ENCODE data around the gene PDZRN4.
"Not testable (repeated sequence)": the region's sequence is repeated elsewhere in the genome, so short reads cannot be mapped to it uniquely, and the experiment has no call there.

PDZRN4 gene

DNA sequence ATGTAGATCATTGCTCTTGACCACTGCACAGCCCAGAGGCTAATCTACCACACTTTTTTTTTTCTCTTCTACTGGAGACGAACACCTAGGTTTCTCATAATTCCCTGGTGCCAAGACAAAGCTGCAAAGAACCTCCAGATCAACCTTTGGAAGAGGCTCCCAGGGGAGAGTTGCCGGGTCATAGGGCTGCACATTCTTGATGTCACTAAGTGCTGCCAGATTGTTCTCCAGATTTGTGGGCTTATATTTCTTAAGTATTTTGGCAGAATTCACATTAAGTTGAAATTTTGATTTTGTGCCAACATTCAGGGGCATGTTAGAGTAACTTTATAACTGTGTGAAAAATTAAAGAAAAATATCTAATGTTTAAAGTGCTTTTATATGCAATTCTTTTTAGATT, 13.5 kb upstream of the PDZRN4 start:
- TF ChIP-seq RARB (CRISPR knock-in tag; IDR thresholded peaks at IDR 0.05) (no peak), GLIS3 (CRISPR knock-in tag; IDR thresholded peaks at IDR 0.05) (no peak), ZNF70 (CRISPR knock-in tag; IDR thresholded peaks at IDR 0.05) (no peak), ISL1 (CRISPR knock-in tag; IDR thresholded peaks at IDR 0.05) (no peak), BACH2 (CRISPR knock-in tag; IDR thresholded peaks at IDR 0.05; ENCODE audit: borderline replicate concordance) (no peak), TOX (CRISPR knock-in tag; IDR thresholded peaks at IDR 0.05; ENCODE audit: borderline replicate concordance) (no peak), ESRRG (CRISPR knock-in tag; IDR thresholded peaks at IDR 0.05) (no peak), SNAI2 (CRISPR knock-in tag; IDR thresholded peaks at IDR 0.05) (no peak), TCF4 (CRISPR knock-in tag; IDR thresholded peaks at IDR 0.05; ENCODE audit: borderline replicate concordance) (no peak)
- TF ChIP-seq, protein P1, sequence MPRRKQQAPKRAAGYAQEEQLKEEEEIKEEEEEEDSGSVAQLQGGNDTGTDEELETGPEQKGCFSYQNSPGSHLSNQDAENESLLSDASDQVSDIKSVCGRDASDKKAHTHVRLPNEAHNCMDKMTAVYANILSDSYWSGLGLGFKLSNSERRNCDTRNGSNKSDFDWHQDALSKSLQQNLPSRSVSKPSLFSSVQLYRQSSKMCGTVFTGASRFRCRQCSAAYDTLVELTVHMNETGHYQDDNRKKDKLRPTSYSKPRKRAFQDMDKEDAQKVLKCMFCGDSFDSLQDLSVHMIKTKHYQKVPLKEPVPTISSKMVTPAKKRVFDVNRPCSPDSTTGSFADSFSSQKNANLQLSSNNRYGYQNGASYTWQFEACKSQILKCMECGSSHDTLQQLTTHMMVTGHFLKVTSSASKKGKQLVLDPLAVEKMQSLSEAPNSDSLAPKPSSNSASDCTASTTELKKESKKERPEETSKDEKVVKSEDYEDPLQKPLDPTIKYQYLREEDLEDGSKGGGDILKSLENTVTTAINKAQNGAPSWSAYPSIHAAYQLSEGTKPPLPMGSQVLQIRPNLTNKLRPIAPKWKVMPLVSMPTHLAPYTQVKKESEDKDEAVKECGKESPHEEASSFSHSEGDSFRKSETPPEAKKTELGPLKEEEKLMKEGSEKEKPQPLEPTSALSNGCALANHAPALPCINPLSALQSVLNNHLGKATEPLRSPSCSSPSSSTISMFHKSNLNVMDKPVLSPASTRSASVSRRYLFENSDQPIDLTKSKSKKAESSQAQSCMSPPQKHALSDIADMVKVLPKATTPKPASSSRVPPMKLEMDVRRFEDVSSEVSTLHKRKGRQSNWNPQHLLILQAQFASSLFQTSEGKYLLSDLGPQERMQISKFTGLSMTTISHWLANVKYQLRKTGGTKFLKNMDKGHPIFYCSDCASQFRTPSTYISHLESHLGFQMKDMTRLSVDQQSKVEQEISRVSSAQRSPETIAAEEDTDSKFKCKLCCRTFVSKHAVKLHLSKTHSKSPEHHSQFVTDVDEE (CRISPR knock-in tag; IDR thresholded peaks at IDR 0.05) = no peak
- TF ChIP-seq, protein P2, sequence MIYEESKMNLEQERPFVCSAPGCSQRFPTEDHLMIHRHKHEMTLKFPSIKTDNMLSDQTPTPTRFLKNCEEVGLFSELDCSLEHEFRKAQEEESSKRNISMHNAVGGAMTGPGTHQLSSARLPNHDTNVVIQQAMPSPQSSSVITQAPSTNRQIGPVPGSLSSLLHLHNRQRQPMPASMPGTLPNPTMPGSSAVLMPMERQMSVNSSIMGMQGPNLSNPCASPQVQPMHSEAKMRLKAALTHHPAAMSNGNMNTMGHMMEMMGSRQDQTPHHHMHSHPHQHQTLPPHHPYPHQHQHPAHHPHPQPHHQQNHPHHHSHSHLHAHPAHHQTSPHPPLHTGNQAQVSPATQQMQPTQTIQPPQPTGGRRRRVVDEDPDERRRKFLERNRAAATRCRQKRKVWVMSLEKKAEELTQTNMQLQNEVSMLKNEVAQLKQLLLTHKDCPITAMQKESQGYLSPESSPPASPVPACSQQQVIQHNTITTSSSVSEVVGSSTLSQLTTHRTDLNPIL (CRISPR knock-in tag; IDR thresholded peaks at IDR 0.05; ENCODE audit: low read depth) = no peak
- TF ChIP-seq, protein P3, sequence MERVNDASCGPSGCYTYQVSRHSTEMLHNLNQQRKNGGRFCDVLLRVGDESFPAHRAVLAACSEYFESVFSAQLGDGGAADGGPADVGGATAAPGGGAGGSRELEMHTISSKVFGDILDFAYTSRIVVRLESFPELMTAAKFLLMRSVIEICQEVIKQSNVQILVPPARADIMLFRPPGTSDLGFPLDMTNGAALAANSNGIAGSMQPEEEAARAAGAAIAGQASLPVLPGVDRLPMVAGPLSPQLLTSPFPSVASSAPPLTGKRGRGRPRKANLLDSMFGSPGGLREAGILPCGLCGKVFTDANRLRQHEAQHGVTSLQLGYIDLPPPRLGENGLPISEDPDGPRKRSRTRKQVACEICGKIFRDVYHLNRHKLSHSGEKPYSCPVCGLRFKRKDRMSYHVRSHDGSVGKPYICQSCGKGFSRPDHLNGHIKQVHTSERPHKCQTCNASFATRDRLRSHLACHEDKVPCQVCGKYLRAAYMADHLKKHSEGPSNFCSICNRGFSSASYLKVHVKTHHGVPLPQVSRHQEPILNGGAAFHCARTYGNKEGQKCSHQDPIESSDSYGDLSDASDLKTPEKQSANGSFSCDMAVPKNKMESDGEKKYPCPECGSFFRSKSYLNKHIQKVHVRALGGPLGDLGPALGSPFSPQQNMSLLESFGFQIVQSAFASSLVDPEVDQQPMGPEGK (CRISPR knock-in tag; IDR thresholded peaks at IDR 0.05; ENCODE audit: borderline replicate concordance) = no peak
- ATAC-seq = no peak

DNA sequence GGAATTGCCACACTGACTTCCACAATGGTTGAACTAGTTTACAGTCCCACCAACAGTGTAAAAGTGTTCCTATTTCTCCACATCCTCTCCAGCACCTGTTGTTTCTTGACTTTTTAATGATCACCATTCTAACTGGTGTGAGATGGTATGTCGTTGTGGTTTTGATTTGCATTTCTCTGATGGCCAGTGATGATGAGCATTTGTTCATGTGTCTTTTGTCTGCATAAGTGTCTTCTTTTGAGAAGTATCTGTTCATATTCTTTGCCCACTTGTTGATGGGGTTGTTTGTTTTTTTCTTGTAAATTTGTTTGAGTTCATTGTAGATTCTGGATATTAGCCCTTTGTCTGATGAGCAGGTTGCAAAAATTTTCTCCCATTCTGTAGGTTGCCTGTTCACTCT, 8.6 kb upstream of the PDZRN4 start:
- ATAC-seq = not testable (repeated sequence)

DNA sequence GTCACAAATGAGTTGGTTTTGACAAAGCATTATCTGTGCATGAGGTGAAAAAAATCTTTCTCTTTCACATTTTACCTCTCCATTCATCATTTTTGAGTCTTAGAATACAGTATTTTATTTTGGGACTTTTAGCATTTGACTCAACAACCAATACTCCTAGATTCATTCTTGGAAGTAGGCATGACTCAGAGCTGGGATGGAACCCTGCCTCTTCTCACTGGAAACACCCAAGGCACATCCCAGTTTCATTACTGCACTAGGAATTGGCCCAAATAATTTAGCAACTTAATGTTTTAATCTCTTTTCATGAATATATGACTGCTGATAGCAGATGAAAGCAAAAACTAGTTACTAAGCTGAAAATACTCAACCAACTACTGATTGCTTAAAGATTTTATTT, 3.3 kb upstream of the PDZRN4 start:
- no peak for ATAC-seq
- TF ChIP-seq, protein P4, sequence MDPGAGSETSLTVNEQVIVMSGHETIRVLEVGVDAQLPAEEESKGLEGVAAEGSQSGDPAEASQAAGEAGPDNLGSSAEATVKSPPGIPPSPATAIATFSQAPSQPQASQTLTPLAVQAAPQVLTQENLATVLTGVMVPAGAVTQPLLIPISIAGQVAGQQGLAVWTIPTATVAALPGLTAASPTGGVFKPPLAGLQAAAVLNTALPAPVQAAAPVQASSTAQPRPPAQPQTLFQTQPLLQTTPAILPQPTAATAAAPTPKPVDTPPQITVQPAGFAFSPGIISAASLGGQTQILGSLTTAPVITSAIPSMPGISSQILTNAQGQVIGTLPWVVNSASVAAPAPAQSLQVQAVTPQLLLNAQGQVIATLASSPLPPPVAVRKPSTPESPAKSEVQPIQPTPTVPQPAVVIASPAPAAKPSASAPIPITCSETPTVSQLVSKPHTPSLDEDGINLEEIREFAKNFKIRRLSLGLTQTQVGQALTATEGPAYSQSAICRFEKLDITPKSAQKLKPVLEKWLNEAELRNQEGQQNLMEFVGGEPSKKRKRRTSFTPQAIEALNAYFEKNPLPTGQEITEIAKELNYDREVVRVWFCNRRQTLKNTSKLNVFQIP (CRISPR knock-in tag; IDR thresholded peaks at IDR 0.05; ENCODE audit: borderline replicate concordance, low read depth) = no peak
- no peak for TF ChIP-seq ZFP30 (CRISPR knock-in tag; IDR thresholded peaks at IDR 0.05)
- no peak for TF ChIP-seq TCF4 (CRISPR knock-in tag; IDR thresholded peaks at IDR 0.05; ENCODE audit: borderline replicate concordance)
- no peak for TF ChIP-seq ARNTL (CRISPR knock-in tag; IDR thresholded peaks at IDR 0.05; ENCODE audit: borderline replicate concordance, low read depth)
- TF ChIP-seq, protein P2 (CRISPR knock-in tag; IDR thresholded peaks at IDR 0.05; ENCODE audit: low read depth) = no peak
- TF ChIP-seq ESRRG (CRISPR knock-in tag; IDR thresholded peaks at IDR 0.05) = no peak
- no peak for TF ChIP-seq SNAI2 (CRISPR knock-in tag; IDR thresholded peaks at IDR 0.05)
- TF ChIP-seq RARB (CRISPR knock-in tag; IDR thresholded peaks at IDR 0.05) = no peak

DNA sequence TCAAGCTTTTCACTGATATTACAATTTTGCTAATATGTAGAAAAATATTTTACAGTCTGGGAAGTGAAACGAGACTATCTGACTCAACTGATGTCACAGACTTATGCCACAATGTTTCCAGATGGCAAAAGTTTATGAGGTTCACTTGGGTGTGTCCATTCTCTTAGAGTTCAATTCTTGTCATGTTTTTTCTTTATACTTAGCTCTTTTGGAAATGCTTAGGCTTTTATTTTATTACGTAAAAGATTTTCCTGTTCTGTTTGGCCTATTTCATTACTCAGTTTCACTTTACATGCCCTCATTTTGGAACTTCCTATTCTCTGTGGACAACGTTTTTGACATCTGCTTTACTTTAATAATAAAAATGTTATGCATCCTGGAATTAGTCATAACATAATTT, 2.1 kb upstream of the PDZRN4 start:
- TF ChIP-seq, protein P5, sequence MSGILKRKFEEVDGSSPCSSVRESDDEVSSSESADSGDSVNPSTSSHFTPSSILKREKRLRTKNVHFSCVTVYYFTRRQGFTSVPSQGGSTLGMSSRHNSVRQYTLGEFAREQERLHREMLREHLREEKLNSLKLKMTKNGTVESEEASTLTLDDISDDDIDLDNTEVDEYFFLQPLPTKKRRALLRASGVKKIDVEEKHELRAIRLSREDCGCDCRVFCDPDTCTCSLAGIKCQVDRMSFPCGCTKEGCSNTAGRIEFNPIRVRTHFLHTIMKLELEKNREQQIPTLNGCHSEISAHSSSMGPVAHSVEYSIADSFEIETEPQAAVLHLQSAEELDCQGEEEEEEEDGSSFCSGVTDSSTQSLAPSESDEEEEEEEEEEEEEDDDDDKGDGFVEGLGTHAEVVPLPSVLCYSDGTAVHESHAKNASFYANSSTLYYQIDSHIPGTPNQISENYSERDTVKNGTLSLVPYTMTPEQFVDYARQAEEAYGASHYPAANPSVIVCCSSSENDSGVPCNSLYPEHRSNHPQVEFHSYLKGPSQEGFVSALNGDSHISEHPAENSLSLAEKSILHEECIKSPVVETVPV (CRISPR knock-in tag; IDR thresholded peaks at IDR 0.05) = no peak
- TF ChIP-seq, protein P3 (CRISPR knock-in tag; IDR thresholded peaks at IDR 0.05; ENCODE audit: borderline replicate concordance) = no peak
- TF ChIP-seq, protein P2 (CRISPR knock-in tag; IDR thresholded peaks at IDR 0.05; ENCODE audit: low read depth) = no peak
- no peak for TF ChIP-seq SNAI2 (CRISPR knock-in tag; IDR thresholded peaks at IDR 0.05)
- no peak for TF ChIP-seq TOX (CRISPR knock-in tag; IDR thresholded peaks at IDR 0.05; ENCODE audit: borderline replicate concordance)
- TF ChIP-seq ZFP30 (CRISPR knock-in tag; IDR thresholded peaks at IDR 0.05) = no peak
- no peak for TF ChIP-seq ZNF70 (CRISPR knock-in tag; IDR thresholded peaks at IDR 0.05)
- no peak for ATAC-seq
